OCI-LY1 (cell line): ENCODE measurements around the gene ST6GALNAC5.

Experiments used
- H2AFZ ChIP-seq: fragments of 200-600 bp; sonication (generic), shearing (Covaris generic); 2 replicates; pipeline ENCODE4 v1.6.0; 2014; ENCODE audit warnings: antibody characterized with exemption, mild to moderate bottlenecking, low read length
- H3F3A ChIP-seq: fragments of 200-600 bp; sonication (generic), shearing (Covaris generic); 2 replicates; pipeline ENCODE4 v1.6.0; 2014; ENCODE audit warnings: mild to moderate bottlenecking, antibody characterized with exemption, low read length, moderate library complexity; ENCODE audit not compliant: insufficient read depth
- H3K27ac ChIP-seq: fragments of 200-600 bp; sonication (generic); 2 replicates; pipeline ENCODE4 v1.5.1; 2014; ENCODE audit warnings: low read length, mixed run types, mild to moderate bottlenecking, low read depth; ENCODE audit not compliant: poor library complexity, severe bottlenecking
- H3K27me3 ChIP-seq: fragments of 200-600 bp; sonication (generic); 2 replicates; pipeline ENCODE4 v1.6.0; 2014; ENCODE audit warnings: antibody characterized with exemption, mild to moderate bottlenecking, low read length, moderate library complexity; ENCODE audit not compliant: insufficient read depth
- H3K36me3 ChIP-seq: fragments of 200-600 bp; sonication (generic); 2 replicates; pipeline ENCODE4 v1.6.1; 2014; ENCODE audit warnings: mild to moderate bottlenecking, antibody characterized with exemption, low read length, moderate library complexity, mixed read lengths; ENCODE audit not compliant: insufficient read depth
- H3K4me1 ChIP-seq: fragments of 200-600 bp; sonication (generic); 2 replicates; pipeline ENCODE4 v1.5.1; 2014; ENCODE audit warnings: mild to moderate bottlenecking, low read length, moderate library complexity; ENCODE audit not compliant: insufficient read depth, severe bottlenecking
- H3K4me2 ChIP-seq: fragments of 200-600 bp; sonication (generic), shearing (Covaris generic); 2 replicates; pipeline ENCODE4 v1.6.1; 2014; ENCODE audit warnings: low read length
- H3K4me3 ChIP-seq: fragments of 200-600 bp; sonication (generic); 2 replicates; pipeline ENCODE4 v1.5.1; 2014; ENCODE audit warnings: low read length, low read depth, mild to moderate bottlenecking, mixed read lengths; ENCODE audit not compliant: poor library complexity, severe bottlenecking
- H3K79me2 ChIP-seq: fragments of 200-600 bp; shearing (Covaris generic); 2 replicates; pipeline ENCODE4 v1.6.1; 2016; ENCODE audit warnings: mixed run types, low read length, mixed read lengths; ENCODE audit not compliant: insufficient read depth
- H3K9ac ChIP-seq: fragments of 200-600 bp; sonication (generic), shearing (Covaris generic); 2 replicates; pipeline ENCODE4 v1.6.1; 2014; ENCODE audit warnings: mild to moderate bottlenecking, low read length, mixed read lengths
- H3K9me2 ChIP-seq: fragments of 200-600 bp; sonication (generic), shearing (Covaris generic); 2 replicates; pipeline ENCODE4 v1.6.1; 2014; ENCODE audit warnings: low read depth, mild to moderate bottlenecking, low read length, mixed read lengths
- H3K9me3 ChIP-seq: fragments of 200-600 bp; shearing (Covaris generic); 2 replicates; pipeline ENCODE4 v1.6.1; 2014; ENCODE audit warnings: low read length, mixed read lengths
- H4K20me1 ChIP-seq: fragments of 200-600 bp; sonication (generic), shearing (Covaris generic); 2 replicates; pipeline ENCODE4 v1.6.0; 2016; ENCODE audit warnings: mild to moderate bottlenecking, low read length; ENCODE audit not compliant: insufficient read depth
- EZH2 ChIP-seq: fragments of 200-600 bp; sonication (generic), shearing (Covaris generic); IDR thresholded peaks from 2 replicates; pipeline ENCODE4 v1.8.0; 2017; ENCODE audit warnings: borderline replicate concordance, mixed run types, mild to moderate bottlenecking, antibody characterized with exemption, low read length, moderate library complexity, mixed read lengths
- TF ChIP-seq, protein P1 (sequence below): fragments of 200-600 bp; sonication (generic), shearing (Covaris generic); IDR thresholded peaks from 2 replicates; pipeline ENCODE4 v1.5.1; 2017; ENCODE audit warnings: mild to moderate bottlenecking, antibody characterized with exemption, low read length, moderate library complexity, mixed read lengths

The ST6GALNAC5 gene

DNA sequence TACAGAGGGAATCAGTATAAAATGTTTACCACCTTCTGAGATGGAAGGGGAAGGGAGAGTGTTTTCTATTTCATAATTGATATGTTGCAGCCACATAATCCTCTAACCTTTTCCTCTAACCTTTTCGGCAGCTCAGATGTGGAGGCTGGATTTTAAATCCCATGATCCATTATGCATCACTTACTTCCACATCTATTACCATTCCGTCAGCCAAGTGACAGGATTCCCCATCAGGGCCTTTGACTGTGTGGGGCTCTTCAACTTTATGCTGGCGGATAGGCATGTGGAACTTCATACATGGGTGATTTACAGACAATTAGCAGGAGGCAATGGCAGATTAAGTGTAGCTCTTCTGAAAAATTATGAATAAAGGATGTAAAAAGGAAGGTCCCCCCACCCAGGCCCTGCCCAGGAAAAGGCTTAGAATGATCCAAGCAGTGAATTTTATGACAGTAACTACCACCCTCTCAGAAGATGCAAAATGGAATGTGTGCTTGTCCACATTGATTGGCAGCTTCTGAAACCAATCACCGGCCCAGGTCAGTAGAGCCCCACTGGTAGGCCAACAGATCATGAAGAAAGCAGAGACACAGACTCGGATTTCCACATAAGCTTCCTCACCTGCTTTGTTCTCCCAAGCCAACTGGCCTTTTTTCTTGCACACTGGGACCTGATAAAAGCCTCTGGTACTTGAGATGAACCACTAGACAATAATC, 147.0 kb downstream of the ST6GALNAC5 start:
- no peaks in the 10 kb centered on the region for H3K4me1 ChIP-seq
- H3K9ac ChIP-seq: no peak overlapping the region
- no peaks in the 10 kb centered on the region for H3K36me3 ChIP-seq
- no peaks in the 10 kb centered on the region for H3K9me2 ChIP-seq
- H3K4me3 ChIP-seq: no peak overlapping the region
- H3K27me3 ChIP-seq: no peaks in the 10 kb centered on the region
- no peak overlapping the region for H3K4me2 ChIP-seq
- no peaks in the 10 kb centered on the region for H3K79me2 ChIP-seq
- no peak overlapping the region for H3K27ac ChIP-seq
- no peaks in the 10 kb centered on the region for H3K9me3 ChIP-seq
- TF ChIP-seq EZH2: no peak
- TF ChIP-seq, protein P1, sequence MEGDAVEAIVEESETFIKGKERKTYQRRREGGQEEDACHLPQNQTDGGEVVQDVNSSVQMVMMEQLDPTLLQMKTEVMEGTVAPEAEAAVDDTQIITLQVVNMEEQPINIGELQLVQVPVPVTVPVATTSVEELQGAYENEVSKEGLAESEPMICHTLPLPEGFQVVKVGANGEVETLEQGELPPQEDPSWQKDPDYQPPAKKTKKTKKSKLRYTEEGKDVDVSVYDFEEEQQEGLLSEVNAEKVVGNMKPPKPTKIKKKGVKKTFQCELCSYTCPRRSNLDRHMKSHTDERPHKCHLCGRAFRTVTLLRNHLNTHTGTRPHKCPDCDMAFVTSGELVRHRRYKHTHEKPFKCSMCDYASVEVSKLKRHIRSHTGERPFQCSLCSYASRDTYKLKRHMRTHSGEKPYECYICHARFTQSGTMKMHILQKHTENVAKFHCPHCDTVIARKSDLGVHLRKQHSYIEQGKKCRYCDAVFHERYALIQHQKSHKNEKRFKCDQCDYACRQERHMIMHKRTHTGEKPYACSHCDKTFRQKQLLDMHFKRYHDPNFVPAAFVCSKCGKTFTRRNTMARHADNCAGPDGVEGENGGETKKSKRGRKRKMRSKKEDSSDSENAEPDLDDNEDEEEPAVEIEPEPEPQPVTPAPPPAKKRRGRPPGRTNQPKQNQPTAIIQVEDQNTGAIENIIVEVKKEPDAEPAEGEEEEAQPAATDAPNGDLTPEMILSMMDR: no peak
- no peaks in the 10 kb centered on the region for H3F3A ChIP-seq
- H4K20me1 ChIP-seq: no peaks in the 10 kb centered on the region
- H2AFZ ChIP-seq: no peak overlapping the region

DNA sequence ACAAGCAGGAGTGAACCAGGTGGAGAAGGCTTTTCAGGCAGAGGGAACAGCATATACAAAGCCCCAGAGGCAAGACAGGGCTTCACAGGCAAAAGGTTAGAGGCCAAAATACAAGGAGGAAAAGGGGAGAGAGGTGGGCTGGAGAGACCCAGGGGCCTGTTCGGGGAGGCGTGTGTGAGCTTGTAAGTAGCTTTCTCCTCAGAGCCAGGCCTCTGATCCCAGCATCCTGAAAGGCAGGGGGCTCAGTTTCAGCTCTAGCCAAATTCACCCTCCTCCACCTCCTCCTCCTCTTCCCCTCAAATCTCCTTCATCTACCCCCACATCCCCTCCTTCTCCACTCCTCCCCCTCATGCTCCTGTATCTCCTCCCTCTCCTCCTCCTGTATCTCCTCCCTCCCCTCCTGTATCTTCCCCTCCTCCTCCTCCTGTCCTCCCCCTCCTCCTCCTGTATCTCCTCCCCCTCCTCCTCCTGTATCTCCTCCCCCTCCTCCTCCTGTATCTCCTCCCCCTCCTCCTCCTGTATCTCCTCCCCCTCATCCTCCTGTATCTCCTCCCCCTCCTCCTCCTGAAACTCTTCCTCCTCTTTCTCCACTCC, 148.6 kb downstream of the ST6GALNAC5 start:
- Histone ChIP-seq H3K4me1 (no peaks in the 10 kb centered on the region), H3K9me2 (no peaks in the 10 kb centered on the region), H3K4me2 (no peak overlapping the region), H2AFZ (no peak overlapping the region), H3K9ac (no peak overlapping the region), H3K9me3 (no peaks in the 10 kb centered on the region), H3K4me3 (no peak overlapping the region), H3K27ac (no peak overlapping the region), H4K20me1 (no peaks in the 10 kb centered on the region), H3K79me2 (no peaks in the 10 kb centered on the region), H3K27me3 (no peaks in the 10 kb centered on the region), H3F3A (no peaks in the 10 kb centered on the region), H3K36me3 (no peaks in the 10 kb centered on the region)
- TF ChIP-seq, protein P1: no peak

DNA sequence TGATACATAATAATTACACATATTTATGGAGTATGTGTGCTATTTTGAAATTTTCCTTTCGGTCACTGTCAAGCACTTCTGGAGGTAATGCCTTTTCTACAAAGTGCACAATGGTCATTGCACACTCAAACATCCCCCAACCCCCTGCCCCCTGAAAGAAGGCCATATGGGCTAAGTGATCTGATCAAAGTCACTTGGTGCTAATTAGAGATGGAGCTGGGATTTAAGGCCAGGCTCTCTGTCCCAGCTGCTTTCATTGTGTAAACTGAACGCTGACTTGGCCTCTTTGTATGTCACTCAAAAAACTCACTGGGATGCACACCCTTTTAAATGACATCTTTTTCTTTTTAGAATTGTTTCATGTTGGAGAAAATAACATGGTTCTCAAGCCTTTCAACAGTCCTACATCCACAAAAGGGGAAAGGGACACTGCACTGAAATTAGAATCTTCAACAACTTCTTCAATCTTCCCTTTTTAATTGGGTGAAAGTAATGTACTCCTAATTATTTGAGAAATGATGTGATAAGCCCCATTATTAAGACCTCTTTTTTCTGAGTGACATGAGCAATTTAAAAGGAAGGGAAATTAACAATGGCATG, 149.2 kb downstream of the ST6GALNAC5 start:
- no peaks in the 10 kb centered on the region for H3F3A ChIP-seq

More for the DNA sequence above, 149.2 kb downstream of the ST6GALNAC5 start:
- Histone ChIP-seq H3K27me3 (no peaks in the 10 kb centered on the region), H3K4me2 (no peak overlapping the region), H3K9me2 (no peaks in the 10 kb centered on the region), H3K9me3 (no peaks in the 10 kb centered on the region), H3K27ac (no peak overlapping the region), H4K20me1 (no peaks in the 10 kb centered on the region), H3K36me3 (no peaks in the 10 kb centered on the region), H3K4me1 (no peaks in the 10 kb centered on the region), H3K4me3 (no peak overlapping the region), H3K79me2 (no peaks in the 10 kb centered on the region), H2AFZ (no peak overlapping the region), H3K9ac (no peak overlapping the region)
- no peak for TF ChIP-seq EZH2
- TF ChIP-seq, protein P1: no peak
